CD14-positive monocyte (primary cell): Measurements from ENCODE around the gene ST6GALNAC3. TPM values are rescaled to one million over a fixed set of nuclear protein-coding genes. Genes with fewer than 3 reads are reported as not detected.

Experiments used
- DNase-seq, 3 donors: peaks; one replicate each; pipeline ENCODE4 v3.0.0-alpha.2; 2011 to 2022
- H2AFZ ChIP-seq: 2 replicates; pipeline ENCODE4 v1.6.0; 2012; ENCODE audit warnings: mild to moderate bottlenecking, low read depth, low read length, inconsistent platforms; ENCODE audit not compliant: insufficient read depth, poor library complexity, severe bottlenecking
- H3K27ac ChIP-seq, 2 donors: 1 replicate in 1 of 2; 2 replicates in 1 of 2; pipeline ENCODE4 v1.5.1; 2012 to 2013; ENCODE audit warnings: low read length in 2 of 2, control low read depth in 1 of 2, inconsistent platforms in 1 of 2, low read depth in 1 of 2, mild to moderate bottlenecking in 1 of 2
- H3K27me3 ChIP-seq, 2 donors: one replicate each; pipeline versions ENCODE4 v1.6.0 to v1.6.1; 2011 to 2013; ENCODE audit warnings: low read length in 2 of 2; ENCODE audit not compliant: control insufficient read depth in 2 of 2, insufficient read depth in 2 of 2
- H3K36me3 ChIP-seq, 2 donors: replicated peaks in 1 of 2; 1 replicate in 1 of 2; 2 replicates in 1 of 2; pipeline versions ENCODE4 v1.5.1 to v1.6.1; 2012 to 2013; ENCODE audit warnings: low read length in 2 of 2, control low read depth in 1 of 2, inconsistent platforms in 1 of 2, mild to moderate bottlenecking in 1 of 2; ENCODE audit not compliant: insufficient read depth in 2 of 2, control insufficient read depth in 1 of 2
- H3K4me1 ChIP-seq, 2 donors: 1 replicate in 1 of 2; 2 replicates in 1 of 2; pipeline versions ENCODE4 v1.5.1 to v1.6.1; 2012 to 2013; ENCODE audit warnings: low read length in 2 of 2, control low read depth in 1 of 2, inconsistent platforms in 1 of 2, mild to moderate bottlenecking in 1 of 2, moderate library complexity in 1 of 2; ENCODE audit not compliant: insufficient read depth in 2 of 2, control insufficient read depth in 1 of 2
- H3K4me2 ChIP-seq: replicated peaks from 2 replicates; pipeline ENCODE3; 2012; ENCODE audit warnings: low read length, moderate library complexity, mild to moderate bottlenecking; ENCODE audit not compliant: poor library complexity, severe bottlenecking; ENCODE audit errors: extremely low read depth
- H3K4me3 ChIP-seq, 3 experiments: fragments of 200-600 bp in 1 of 3; sonication (generic) in 1 of 3; replicated peaks in 1 of 3; 1 replicate in 2 of 3; 2 replicates in 1 of 3; pipeline ENCODE4 v1.5.1; 2011 to 2013; ENCODE audit warnings: low read length in 3 of 3, mild to moderate bottlenecking in 3 of 3, control low read depth in 2 of 3, low read depth in 2 of 3, inconsistent platforms in 1 of 3, moderate library complexity in 1 of 3
- H3K79me2 ChIP-seq: 2 replicates; pipeline ENCODE4 v1.6.0; 2012; ENCODE audit warnings: mild to moderate bottlenecking, control low read depth, inconsistent platforms, low read length, moderate library complexity; ENCODE audit not compliant: insufficient read depth
- H3K9ac ChIP-seq: 2 replicates; pipeline ENCODE4 v1.6.0; 2017; ENCODE audit warnings: low read length, mild to moderate bottlenecking; ENCODE audit not compliant: insufficient read depth, poor library complexity, severe bottlenecking
- H3K9me3 ChIP-seq, 2 donors: replicated peaks in 1 of 2; 1 replicate in 1 of 2; 2 replicates in 1 of 2; pipeline versions ENCODE4 v1.5.1 to v1.6.1; 2012 to 2013; ENCODE audit warnings: low read length in 2 of 2, control low read depth in 1 of 2; ENCODE audit not compliant: control insufficient read depth in 1 of 2, insufficient read depth in 1 of 2
- H4K20me1 ChIP-seq: 2 replicates; pipeline ENCODE4 v1.6.0; 2012; ENCODE audit warnings: mild to moderate bottlenecking, low read length, control low read depth, moderate library complexity; ENCODE audit not compliant: insufficient read depth
- H3K27ac Mint-ChIP-seq, 7 donors: one replicate each; pipeline ENCODE4 v1.8.0; 2020; ENCODE audit warnings: mild to moderate bottlenecking in 7 of 7, mixed read lengths in 7 of 7, moderate library complexity in 6 of 7, inconsistent platforms in 2 of 7
- H3K27me3 Mint-ChIP-seq, 3 donors: one replicate each; pipeline ENCODE4 v1.8.0; 2021 to 2022; ENCODE audit warnings: low read depth in 3 of 3, mild to moderate bottlenecking in 3 of 3, mixed read lengths in 3 of 3, moderate library complexity in 3 of 3, inconsistent platforms in 1 of 3
- H3K36me3 Mint-ChIP-seq, 2 donors: one replicate each; pipeline ENCODE4 v1.8.0; 2020; ENCODE audit warnings: mixed read lengths in 2 of 2, inconsistent platforms in 1 of 2, mild to moderate bottlenecking in 1 of 2
- H3K4me1 Mint-ChIP-seq: one replicate; pipeline ENCODE4 v1.8.0; 2020; ENCODE audit warnings: mild to moderate bottlenecking, mixed read lengths
- H3K4me3 Mint-ChIP-seq, 2 donors: one replicate each; pipeline ENCODE4 v1.8.0; 2020; ENCODE audit warnings: mild to moderate bottlenecking in 2 of 2, mixed read lengths in 2 of 2, moderate library complexity in 1 of 2
- H3K9me3 Mint-ChIP-seq, 7 donors: one replicate each; pipeline ENCODE4 v1.8.0; 2020 to 2022; ENCODE audit warnings: mixed read lengths in 7 of 7, mild to moderate bottlenecking in 6 of 7, moderate library complexity in 6 of 7, inconsistent platforms in 2 of 7
- WGBS: methylation state at CpG from one replicate; pipeline ENCODE4 v1.1.5; 2013; ENCODE audit warnings: missing lambda C conversion rate; ENCODE audit not compliant: insufficient coverage; 5-methylcytosine and 5-hydroxymethylcytosine counted together
- intact Hi-C, 2 donors: fragments of 100-400 bp; cut with micrococcal nuclease; formaldehyde crosslinking; loops; one replicate each; pipeline versions ENCODE4 v1.15.0 to v1.15.1; 2023
- polyA plus RNA-seq, 3 donors: library from polyadenylated mRNA; depleted of rRNA in 1 of 3; unstranded in 2 of 3; stranded (reverse) in 1 of 3; fragments of 300-500 nt in 2 of 3; fragments of >200 nt in 1 of 3; fragmentation: Illumina TruSeq in 2 of 3; gene quantifications; 1 replicate in 2 of 3; 2 replicates in 1 of 3; pipeline ENCODE4 v1.2.3, GENCODE V29; 2012 to 2021
- TF ChIP-seq, protein P1 (sequence below): fragments of 200-600 bp; IDR thresholded peaks from one replicate; pipeline ENCODE4 v1.8.0; 2022; ENCODE audit warnings: antibody characterized with exemption, mild to moderate bottlenecking

ST6GALNAC3 gene
- polyA plus RNA-seq, 3 donors, result 6.5 to 9.2 (median 7.6) TPM

GRCh38 chr1:76231320-76231719 is 156.8 kb downstream of the ST6GALNAC3 start:
- WGBS, result no CpG with 5 or more reads among the region's 4 CpGs
- H3K36me3 Mint-ChIP-seq, result no peaks in the 10 kb centered on the region
- no peak for DNase-seq
- no peaks in the 10 kb centered on the region for H4K20me1 ChIP-seq
- H3K4me3 Mint-ChIP-seq, result no peak overlapping the region
- peaks cover 12% of the 10 kb centered on the region for H3K4me1 Mint-ChIP-seq
- H3K4me1 ChIP-seq, result no peaks in the 10 kb centered on the region
- H3K27me3 ChIP-seq, result no peaks in the 10 kb centered on the region
- no peak overlapping the region for H3K4me3 ChIP-seq
- no peak overlapping the region for H3K9ac ChIP-seq
- TF ChIP-seq, protein P1, sequence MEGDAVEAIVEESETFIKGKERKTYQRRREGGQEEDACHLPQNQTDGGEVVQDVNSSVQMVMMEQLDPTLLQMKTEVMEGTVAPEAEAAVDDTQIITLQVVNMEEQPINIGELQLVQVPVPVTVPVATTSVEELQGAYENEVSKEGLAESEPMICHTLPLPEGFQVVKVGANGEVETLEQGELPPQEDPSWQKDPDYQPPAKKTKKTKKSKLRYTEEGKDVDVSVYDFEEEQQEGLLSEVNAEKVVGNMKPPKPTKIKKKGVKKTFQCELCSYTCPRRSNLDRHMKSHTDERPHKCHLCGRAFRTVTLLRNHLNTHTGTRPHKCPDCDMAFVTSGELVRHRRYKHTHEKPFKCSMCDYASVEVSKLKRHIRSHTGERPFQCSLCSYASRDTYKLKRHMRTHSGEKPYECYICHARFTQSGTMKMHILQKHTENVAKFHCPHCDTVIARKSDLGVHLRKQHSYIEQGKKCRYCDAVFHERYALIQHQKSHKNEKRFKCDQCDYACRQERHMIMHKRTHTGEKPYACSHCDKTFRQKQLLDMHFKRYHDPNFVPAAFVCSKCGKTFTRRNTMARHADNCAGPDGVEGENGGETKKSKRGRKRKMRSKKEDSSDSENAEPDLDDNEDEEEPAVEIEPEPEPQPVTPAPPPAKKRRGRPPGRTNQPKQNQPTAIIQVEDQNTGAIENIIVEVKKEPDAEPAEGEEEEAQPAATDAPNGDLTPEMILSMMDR, result no peak
- no peaks in the 10 kb centered on the region for H3K36me3 ChIP-seq
- peaks cover 0 to 2% (median 0%) of the 10 kb centered on the region in 3 donors for H3K27me3 Mint-ChIP-seq
- no peaks in the 10 kb centered on the region for H3K79me2 ChIP-seq
- H3K9me3 ChIP-seq, result no peaks in the 10 kb centered on the region
- H2AFZ ChIP-seq, result no peak overlapping the region
- H3K9me3 Mint-ChIP-seq, result peaks cover 0 to 6% (median 0%) of the 10 kb centered on the region in 7 donors
- H3K27ac Mint-ChIP-seq, result no peak overlapping the region
- no peak overlapping the region for H3K27ac ChIP-seq
- H3K4me2 ChIP-seq, result no peak overlapping the region
- intact Hi-C loops, result no loop called here

GRCh38 chr1:76232666-76233065 is 158.1 kb downstream of the ST6GALNAC3 start:
- Mint-ChIP-seq H3K9me3 (peaks cover 0 to 6% (median 0%) of the 10 kb centered on the region in 7 donors), H3K36me3 (no peaks in the 10 kb centered on the region), H3K4me1 (peaks cover 6% of the 10 kb centered on the region), H3K27ac (no peak overlapping the region), H3K27me3 (peaks cover 0 to 2% (median 0%) of the 10 kb centered on the region in 3 donors), H3K4me3 (no peak overlapping the region)
- no peak overlapping the region for H3K4me2 ChIP-seq
- H3K27ac ChIP-seq, result no peak overlapping the region
- TF ChIP-seq, protein P1, result no peak
- H3K27me3 ChIP-seq, result no peaks in the 10 kb centered on the region
- intact Hi-C loops, result no loop called here
- H3K9me3 ChIP-seq, result no peaks in the 10 kb centered on the region
- H4K20me1 ChIP-seq, result no peaks in the 10 kb centered on the region
- no peak for DNase-seq
- no peak overlapping the region for H3K4me3 ChIP-seq
- H3K79me2 ChIP-seq, result no peaks in the 10 kb centered on the region
- H3K9ac ChIP-seq, result no peak overlapping the region
- no peak overlapping the region for H2AFZ ChIP-seq
- no peaks in the 10 kb centered on the region for H3K36me3 ChIP-seq
- H3K4me1 ChIP-seq, result no peaks in the 10 kb centered on the region
- WGBS, result 89% methylated on average over 4 of the region's 4 CpGs
